Measurements from ENCODE around the gene NOCT. TPM values are rescaled to one million over a fixed set of nuclear protein-coding genes. Genes with fewer than 3 reads are reported as not detected.

Gene NOCT
- total RNA-seq, 1 experiment from 2014 or later, result 20.4 TPM

DNA sequence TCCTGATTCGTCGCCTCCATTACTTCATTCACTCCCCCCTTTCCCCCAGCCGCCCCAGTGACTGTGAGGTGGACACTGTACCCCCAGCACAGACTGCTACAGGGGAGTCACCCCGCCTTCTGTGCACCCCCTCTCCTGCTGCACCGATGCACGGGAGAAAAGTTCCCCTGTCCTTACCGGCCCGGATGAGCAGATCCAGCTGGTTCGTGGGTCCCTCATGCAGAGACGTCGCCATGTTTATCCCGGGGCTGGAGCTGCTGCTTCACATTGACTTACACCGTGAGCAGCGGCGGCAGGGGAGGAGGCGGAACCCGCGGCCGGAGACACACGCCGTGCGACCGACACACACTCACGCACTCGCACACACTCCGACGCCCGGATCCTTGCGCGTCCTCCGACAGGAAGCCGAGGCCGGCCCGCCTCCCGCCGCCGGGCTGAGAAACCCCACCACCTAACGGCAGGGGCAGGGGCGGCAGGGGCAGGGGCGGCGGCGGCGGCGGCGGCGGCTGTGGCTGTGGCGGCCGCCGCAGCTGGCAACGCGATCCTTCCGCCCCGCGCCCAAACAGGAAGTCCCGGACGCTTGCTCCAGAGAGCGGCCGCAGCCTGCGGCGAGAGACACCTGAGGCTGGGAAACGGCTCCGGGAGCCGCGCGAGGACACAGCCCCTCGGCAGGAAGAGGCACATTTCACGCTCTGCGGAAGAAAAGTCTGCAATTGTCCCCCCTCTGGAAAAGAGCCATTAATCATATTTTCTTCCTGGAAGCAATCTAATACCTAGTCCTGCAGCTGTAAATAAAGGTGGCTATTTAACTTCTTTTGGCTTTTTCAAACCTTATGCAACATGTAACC is 68.6 kb downstream of the NOCT start:
- Histone ChIP-seq H3K27ac (ENCODE audit: low read depth, low read length) (peak overlapping the region; percentile 97), H3K9me2 (ENCODE audit: insufficient read depth) (no peaks in the 10 kb centered on the region), H3K9me3 (ENCODE audit: control insufficient read depth in 1 of 2, insufficient read depth in 1 of 2, low read depth in 1 of 2, low read length in 2 of 2) (no peaks in the 10 kb centered on the region), H3K9ac (ENCODE audit: low read length) (peak overlapping the region; percentile 87), H4K20me1 (ENCODE audit: insufficient read depth) (no peaks in the 10 kb centered on the region), H3K27me3 (ENCODE audit: insufficient read depth, low read length) (no peaks in the 10 kb centered on the region), H3K4me3 (replicated peaks in 1 of 2; ENCODE audit: low read depth in 1 of 2, low read length in 2 of 2) (peak overlapping the region; percentile 75 to 96), H3K79me2 (ENCODE audit: insufficient read depth, low read length) (peaks cover 45% of the 10 kb centered on the region), H3K36me3 (ENCODE audit: control insufficient read depth in 1 of 2, insufficient read depth in 2 of 2, low read length in 2 of 2) (no peaks in the 10 kb centered on the region), H3K4me2 (ENCODE audit: low read length) (peak overlapping the region; percentile 94), H3K4me1 (ENCODE audit: control insufficient read depth in 1 of 2, insufficient read depth in 2 of 2, low read length in 2 of 2) (peaks cover 4 to 21% of the 10 kb centered on the region in 2 experiments; a peak in 3 of 4 replicates), H2AFZ (ENCODE audit: low read depth, low read length, poor library complexity, severe bottlenecking) (peak overlapping the region; percentile 97)
- DNase-seq (ENCODE audit: low read depth, low spot score) (peak; percentile 86), ATAC-seq (peak; percentile 74)
- CTCF ChIA-PET, result interaction anchor here (0.7 to 0.8 kb wide), 2 partner anchors 15 to 54 kb away, joined by 3 read pairs; no protein-coding TSS in a partner anchor
- RAD21 ChIA-PET (ENCODE audit: low non-redundant PET in 1 of 2, low total read pairs in 2 of 2, uncharacterized antibody in 2 of 2, unreplicated experiment in 2 of 2), result interaction anchor here in 1 of 2 experiments (1.1 kb wide), 1 partner anchor 217 kb away, joined by 3 read pairs; the partner anchor contains the start of gene NAA15
- BruUV-seq (replicated peaks), result no TSS peak
- POLR2A ChIA-PET, result no interaction called here
- intact Hi-C loops (cut with micrococcal nuclease), result loop anchor here (1.0 to 2.0 kb wide), 4 partner anchors 53 to 217 kb away; partner anchors contain the start of genes ELF2, NAA15 and NOCT
- TF ChIP-seq FOSL1 (IDR thresholded peaks at IDR 0.05; ENCODE audit: low read depth) (no peak), JUND (IDR thresholded peaks at IDR 0.05) (0 out of 2 replicates have a peak, but pooled peaks have one; percentile 22), ZFX (IDR thresholded peaks at IDR 0.05) (no peak), SP1 (IDR thresholded peaks at IDR 0.05; ENCODE audit: low read depth) (no peak), EZH2phosphoT487 (IDR thresholded peaks at IDR 0.05; ENCODE audit: borderline replicate concordance) (no peak), TCF7L2 (IDR thresholded peaks at IDR 0.05; ENCODE audit: borderline replicate concordance, extremely low read depth, insufficient read depth, insufficient read length) (peak; percentile 34), POLR2AphosphoS5 (IDR thresholded peaks at IDR 0.05; ENCODE audit: low read depth, low read length) (peak; percentile 70), CBX3 (IDR thresholded peaks at IDR 0.05; ENCODE audit: low read depth) (peak; percentile 94), EGR1 (IDR thresholded peaks at IDR 0.05; ENCODE audit: low read depth) (no peak), SIN3A (IDR thresholded peaks at IDR 0.05; ENCODE audit: low read depth) (peak; percentile 95), RAD21 (IDR thresholded peaks at IDR 0.05; ENCODE audit: low read depth) (no peak), SRF (IDR thresholded peaks at IDR 0.05; ENCODE audit: low read depth) (no peak), YY1 (IDR thresholded peaks at IDR 0.05; ENCODE audit: extremely low read depth, insufficient replicate concordance, low read depth, low read length) (peak; percentile 77), POLR2A (IDR thresholded peaks at IDR 0.05; ENCODE audit: borderline replicate concordance, extremely low read depth, insufficient read depth, insufficient read length) (no peak), ELF1 (IDR thresholded peaks at IDR 0.05; ENCODE audit: borderline replicate concordance, low read depth) (peak; percentile 54), EZH2 (IDR thresholded peaks at IDR 0.05) (no peak)
- TF ChIP-seq, protein P1, sequence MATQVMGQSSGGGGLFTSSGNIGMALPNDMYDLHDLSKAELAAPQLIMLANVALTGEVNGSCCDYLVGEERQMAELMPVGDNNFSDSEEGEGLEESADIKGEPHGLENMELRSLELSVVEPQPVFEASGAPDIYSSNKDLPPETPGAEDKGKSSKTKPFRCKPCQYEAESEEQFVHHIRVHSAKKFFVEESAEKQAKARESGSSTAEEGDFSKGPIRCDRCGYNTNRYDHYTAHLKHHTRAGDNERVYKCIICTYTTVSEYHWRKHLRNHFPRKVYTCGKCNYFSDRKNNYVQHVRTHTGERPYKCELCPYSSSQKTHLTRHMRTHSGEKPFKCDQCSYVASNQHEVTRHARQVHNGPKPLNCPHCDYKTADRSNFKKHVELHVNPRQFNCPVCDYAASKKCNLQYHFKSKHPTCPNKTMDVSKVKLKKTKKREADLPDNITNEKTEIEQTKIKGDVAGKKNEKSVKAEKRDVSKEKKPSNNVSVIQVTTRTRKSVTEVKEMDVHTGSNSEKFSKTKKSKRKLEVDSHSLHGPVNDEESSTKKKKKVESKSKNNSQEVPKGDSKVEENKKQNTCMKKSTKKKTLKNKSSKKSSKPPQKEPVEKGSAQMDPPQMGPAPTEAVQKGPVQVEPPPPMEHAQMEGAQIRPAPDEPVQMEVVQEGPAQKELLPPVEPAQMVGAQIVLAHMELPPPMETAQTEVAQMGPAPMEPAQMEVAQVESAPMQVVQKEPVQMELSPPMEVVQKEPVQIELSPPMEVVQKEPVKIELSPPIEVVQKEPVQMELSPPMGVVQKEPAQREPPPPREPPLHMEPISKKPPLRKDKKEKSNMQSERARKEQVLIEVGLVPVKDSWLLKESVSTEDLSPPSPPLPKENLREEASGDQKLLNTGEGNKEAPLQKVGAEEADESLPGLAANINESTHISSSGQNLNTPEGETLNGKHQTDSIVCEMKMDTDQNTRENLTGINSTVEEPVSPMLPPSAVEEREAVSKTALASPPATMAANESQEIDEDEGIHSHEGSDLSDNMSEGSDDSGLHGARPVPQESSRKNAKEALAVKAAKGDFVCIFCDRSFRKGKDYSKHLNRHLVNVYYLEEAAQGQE (IDR thresholded peaks at IDR 0.05; ENCODE audit: low read depth), result no peak
- TF ChIP-seq, protein P2, sequence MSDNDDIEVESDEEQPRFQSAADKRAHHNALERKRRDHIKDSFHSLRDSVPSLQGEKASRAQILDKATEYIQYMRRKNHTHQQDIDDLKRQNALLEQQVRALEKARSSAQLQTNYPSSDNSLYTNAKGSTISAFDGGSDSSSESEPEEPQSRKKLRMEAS (IDR thresholded peaks at IDR 0.05), result peak; percentile 90
- TF ChIP-seq, protein P3, sequence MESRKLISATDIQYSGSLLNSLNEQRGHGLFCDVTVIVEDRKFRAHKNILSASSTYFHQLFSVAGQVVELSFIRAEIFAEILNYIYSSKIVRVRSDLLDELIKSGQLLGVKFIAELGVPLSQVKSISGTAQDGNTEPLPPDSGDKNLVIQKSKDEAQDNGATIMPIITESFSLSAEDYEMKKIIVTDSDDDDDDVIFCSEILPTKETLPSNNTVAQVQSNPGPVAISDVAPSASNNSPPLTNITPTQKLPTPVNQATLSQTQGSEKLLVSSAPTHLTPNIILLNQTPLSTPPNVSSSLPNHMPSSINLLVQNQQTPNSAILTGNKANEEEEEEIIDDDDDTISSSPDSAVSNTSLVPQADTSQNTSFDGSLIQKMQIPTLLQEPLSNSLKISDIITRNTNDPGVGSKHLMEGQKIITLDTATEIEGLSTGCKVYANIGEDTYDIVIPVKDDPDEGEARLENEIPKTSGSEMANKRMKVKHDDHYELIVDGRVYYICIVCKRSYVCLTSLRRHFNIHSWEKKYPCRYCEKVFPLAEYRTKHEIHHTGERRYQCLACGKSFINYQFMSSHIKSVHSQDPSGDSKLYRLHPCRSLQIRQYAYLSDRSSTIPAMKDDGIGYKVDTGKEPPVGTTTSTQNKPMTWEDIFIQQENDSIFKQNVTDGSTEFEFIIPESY (IDR thresholded peaks at IDR 0.05; ENCODE audit: extremely low read depth, insufficient replicate concordance, low read length), result peak; percentile 43
- TF ChIP-seq, protein P4, sequence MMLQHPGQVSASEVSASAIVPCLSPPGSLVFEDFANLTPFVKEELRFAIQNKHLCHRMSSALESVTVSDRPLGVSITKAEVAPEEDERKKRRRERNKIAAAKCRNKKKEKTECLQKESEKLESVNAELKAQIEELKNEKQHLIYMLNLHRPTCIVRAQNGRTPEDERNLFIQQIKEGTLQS (IDR thresholded peaks at IDR 0.05), result no peak

Measured in HCT116 (cell line).